Keratinocyte (primary cell): ENCODE data around the gene OGFOD3. TPM values are rescaled to one million over a fixed set of nuclear protein-coding genes. Genes with fewer than 3 reads are reported as not detected.

Source experiments
- DNase-seq: peaks from one replicate; pipeline ENCODE4 v3.0.0-alpha.2; 2011; ENCODE audit warnings: low read depth, missing footprints, low spot score
- FAIRE-seq: peaks from 2 replicates; lab custom pipeline; 2011; peaks lifted over from hg19 to GRCh38; lab: Jason Lieb, UNC
- H2AFZ ChIP-seq: 2 replicates; pipeline ENCODE4 v1.6.0; 2012; ENCODE audit warnings: low read length, control low read depth, inconsistent platforms; ENCODE audit not compliant: control insufficient read depth
- H3K27ac ChIP-seq: 2 replicates; pipeline ENCODE4 v1.5.1; 2011; ENCODE audit warnings: low read length; ENCODE audit not compliant: control insufficient read depth, insufficient read depth
- H3K27me3 ChIP-seq: 3 replicates; pipeline ENCODE4 v1.6.0; 2011; ENCODE audit warnings: low read length; ENCODE audit not compliant: control insufficient read depth, insufficient read depth; ENCODE audit errors: extremely low read depth
- H3K36me3 ChIP-seq, 2 experiments: 2 replicates in 1 of 2; 3 replicates in 1 of 2; pipeline ENCODE4 v1.5.1; 2011; ENCODE audit warnings: low read length in 2 of 2, mild to moderate bottlenecking in 1 of 2; ENCODE audit not compliant: control insufficient read depth in 2 of 2, insufficient read depth in 2 of 2; ENCODE audit errors: extremely low read depth in 1 of 2
- H3K4me1 ChIP-seq: 3 replicates; pipeline ENCODE4 v1.5.1; 2011; ENCODE audit warnings: low read length; ENCODE audit not compliant: control insufficient read depth, insufficient read depth; ENCODE audit errors: extremely low read depth
- H3K4me2 ChIP-seq: 3 replicates; pipeline ENCODE4 v1.6.0; 2011; ENCODE audit warnings: low read depth, low read length; ENCODE audit not compliant: control insufficient read depth, insufficient read depth; ENCODE audit errors: extremely low read depth
- H3K4me3 ChIP-seq, 3 experiments: fragments of 200-600 bp in 1 of 3; sonication (generic) in 1 of 3; 2 replicates in 2 of 3; 3 replicates in 1 of 3; pipeline ENCODE4 v1.5.1; 2011 to 2016; ENCODE audit warnings: low read length in 3 of 3, mild to moderate bottlenecking in 3 of 3, control low read depth in 2 of 3, inconsistent platforms in 1 of 3, low read depth in 1 of 3, mixed read lengths in 1 of 3, mixed run types in 1 of 3, moderate library complexity in 1 of 3; ENCODE audit not compliant: control insufficient read depth in 2 of 3, insufficient read depth in 2 of 3; ENCODE audit errors: extremely low read depth in 1 of 3
- H3K79me2 ChIP-seq: 2 replicates; pipeline ENCODE4 v1.6.0; 2012; ENCODE audit warnings: low read length; ENCODE audit not compliant: control insufficient read depth, insufficient read depth
- H3K9ac ChIP-seq: 3 replicates; pipeline ENCODE4 v1.6.0; 2011; ENCODE audit warnings: low read length; ENCODE audit not compliant: control insufficient read depth, insufficient read depth; ENCODE audit errors: extremely low read depth
- H3K9me1 ChIP-seq: 3 replicates; pipeline ENCODE4 v1.6.0; 2011; ENCODE audit warnings: low read length; ENCODE audit not compliant: control insufficient read depth, insufficient read depth; ENCODE audit errors: extremely low read depth
- H3K9me3 ChIP-seq: 2 replicates; pipeline ENCODE4 v1.5.1; 2012; ENCODE audit warnings: low read depth, low read length; ENCODE audit not compliant: control insufficient read depth
- H4K20me1 ChIP-seq: 3 replicates; pipeline ENCODE4 v1.6.0; 2011; ENCODE audit warnings: low read length; ENCODE audit not compliant: control insufficient read depth, insufficient read depth; ENCODE audit errors: extremely low read depth
- EZH2 ChIP-seq: IDR thresholded peaks from one replicate; pipeline ENCODE4 v1.6.1; 2012; ENCODE audit warnings: inconsistent platforms, mild to moderate bottlenecking, low read length, moderate library complexity
- dilution Hi-C: fragments of 300-500 bp; cut with MboI; formaldehyde crosslinking; loops from one replicate; pipeline ENCODE4 v1.7.0; 2020; ENCODE audit warnings: low sequenced_read_pairs; ENCODE audit not compliant: extremely low pct_ligation_motif_present
- polyA plus RNA-seq, 5 experiments: library from polyadenylated mRNA; depleted of rRNA in 3 of 5; stranded (reverse) in 3 of 5; stranded (forward) in 1 of 5; unstranded in 1 of 5; fragments of >200 nt; gene quantifications; 1 replicate in 1 of 5; 2 replicates in 3 of 5; 3 replicates in 1 of 5; pipeline versions ENCODE4 v1.2.1 to v1.2.3, GENCODE V29; 2011 to 2012; ENCODE audit warnings: missing spikeins in 2 of 5, low read depth in 1 of 5, low replicate concordance in 1 of 5
- TF ChIP-seq, protein P1 (sequence below), 3 experiments: IDR thresholded peaks in 1 of 3; conservative IDR thresholded peaks in 1 of 3; optimal IDR thresholded peaks in 1 of 3; 2 replicates in 2 of 3; 3 replicates in 1 of 3; pipeline versions ENCODE3 to v1.5.1; 2011; ENCODE audit warnings: low read length in 3 of 3, mild to moderate bottlenecking in 3 of 3, moderate library complexity in 2 of 3, control low read depth in 1 of 3, inconsistent platforms in 1 of 3; ENCODE audit not compliant: insufficient read depth in 2 of 3; ENCODE audit errors: extremely low read depth in 1 of 3

The OGFOD3 gene
- polyA plus RNA-seq, 1 donor (not counting 4 experiments of a cell fraction or from before 2014, with no cell fraction given): 10.8 TPM

- Histone ChIP-seq H3K4me2 (peak overlapping the region; percentile 5), H3K9ac (no peak overlapping the region), H3K4me3 (no peak overlapping the region), H3K79me2 (no peaks in the 10 kb centered on the region), H3K27me3 (peaks cover 66% of the 10 kb centered on the region), H3K4me1 (peaks cover 12% of the 10 kb centered on the region), H4K20me1 (no peaks in the 10 kb centered on the region), H3K9me1 (no peaks in the 10 kb centered on the region), H3K9me3 (no peaks in the 10 kb centered on the region), H2AFZ (no peak overlapping the region), H3K27ac (no peak overlapping the region), H3K36me3 (no peaks in the 10 kb centered on the region)
- no peak for TF ChIP-seq EZH2
- TF ChIP-seq, protein P1, sequence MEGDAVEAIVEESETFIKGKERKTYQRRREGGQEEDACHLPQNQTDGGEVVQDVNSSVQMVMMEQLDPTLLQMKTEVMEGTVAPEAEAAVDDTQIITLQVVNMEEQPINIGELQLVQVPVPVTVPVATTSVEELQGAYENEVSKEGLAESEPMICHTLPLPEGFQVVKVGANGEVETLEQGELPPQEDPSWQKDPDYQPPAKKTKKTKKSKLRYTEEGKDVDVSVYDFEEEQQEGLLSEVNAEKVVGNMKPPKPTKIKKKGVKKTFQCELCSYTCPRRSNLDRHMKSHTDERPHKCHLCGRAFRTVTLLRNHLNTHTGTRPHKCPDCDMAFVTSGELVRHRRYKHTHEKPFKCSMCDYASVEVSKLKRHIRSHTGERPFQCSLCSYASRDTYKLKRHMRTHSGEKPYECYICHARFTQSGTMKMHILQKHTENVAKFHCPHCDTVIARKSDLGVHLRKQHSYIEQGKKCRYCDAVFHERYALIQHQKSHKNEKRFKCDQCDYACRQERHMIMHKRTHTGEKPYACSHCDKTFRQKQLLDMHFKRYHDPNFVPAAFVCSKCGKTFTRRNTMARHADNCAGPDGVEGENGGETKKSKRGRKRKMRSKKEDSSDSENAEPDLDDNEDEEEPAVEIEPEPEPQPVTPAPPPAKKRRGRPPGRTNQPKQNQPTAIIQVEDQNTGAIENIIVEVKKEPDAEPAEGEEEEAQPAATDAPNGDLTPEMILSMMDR (optimal IDR thresholded peaks at IDR 0.05 in 1 of 3, IDR thresholded peaks at IDR 0.05 in 1 of 3, conservative IDR thresholded peaks at IDR 0.05 in 1 of 3; ENCODE audit: extremely low read depth in 1 of 3, insufficient read depth in 2 of 3, low read length in 3 of 3): no peak
- no peak for DNase-seq
- dilution Hi-C loops: no loop called here
- no peak for FAIRE-seq
Measured at GRCh38 chr17:82380860-82381702, 37.3 kb downstream of the OGFOD3 start.

DNA sequence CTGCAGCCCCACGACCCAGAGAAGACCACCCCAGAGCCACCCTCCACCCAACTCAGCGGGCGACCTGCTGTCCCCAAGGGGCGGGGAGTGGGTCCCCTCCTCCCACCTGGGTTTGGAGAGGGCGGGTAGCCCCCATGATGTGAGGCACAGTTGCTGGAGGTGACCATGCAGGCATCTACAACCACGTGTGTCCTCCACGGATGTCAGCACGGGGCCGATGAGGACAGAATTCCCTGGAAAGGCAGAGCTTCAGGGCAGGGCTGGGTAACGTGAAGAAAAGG, 39.7 kb downstream of the OGFOD3 start:
- H3K79me2 ChIP-seq: no peaks in the 10 kb centered on the region
- dilution Hi-C loops: no loop called here
- no peak overlapping the region for H3K4me2 ChIP-seq
- no peak overlapping the region for H2AFZ ChIP-seq
- H3K4me3 ChIP-seq: no peak overlapping the region
- no peak overlapping the region for H3K27ac ChIP-seq
- no peak for DNase-seq
- peaks cover 76% of the 10 kb centered on the region for H3K27me3 ChIP-seq
- no peaks in the 10 kb centered on the region for H3K9me3 ChIP-seq
- H3K9me1 ChIP-seq: no peaks in the 10 kb centered on the region
- TF ChIP-seq EZH2: no peak
- TF ChIP-seq, protein P1 (optimal IDR thresholded peaks at IDR 0.05 in 1 of 3, IDR thresholded peaks at IDR 0.05 in 1 of 3, conservative IDR thresholded peaks at IDR 0.05 in 1 of 3; ENCODE audit: extremely low read depth in 1 of 3, insufficient read depth in 2 of 3, low read length in 3 of 3): no peak
- H3K36me3 ChIP-seq: no peaks in the 10 kb centered on the region
- H3K4me1 ChIP-seq: no peaks in the 10 kb centered on the region
- H4K20me1 ChIP-seq: no peaks in the 10 kb centered on the region
- no peak overlapping the region for H3K9ac ChIP-seq
- no peak for FAIRE-seq
